Progenitor cell of endocrine pancreas (in vitro differentiated cells): Measurements from ENCODE around the gene TRAF6. TPM values are rescaled to one million over a fixed set of nuclear protein-coding genes. Genes with fewer than 3 reads are reported as not detected.

Source experiments
- DNase-seq: peaks from one replicate; pipeline ENCODE4 v3.0.0; 2021; ENCODE audit warnings: low spot score; ENCODE audit not compliant: unreplicated experiment
- H3K27ac Mint-ChIP-seq: 2 replicates; pipeline ENCODE4 v1.8.0; 2021; ENCODE audit warnings: mild to moderate bottlenecking, moderate library complexity, mixed read lengths
- H3K27me3 Mint-ChIP-seq: 2 replicates; pipeline ENCODE4 v1.8.0; 2021; ENCODE audit warnings: mixed read lengths
- H3K36me3 Mint-ChIP-seq: 2 replicates; pipeline ENCODE4 v1.8.0; 2022; ENCODE audit warnings: mixed read lengths; ENCODE audit not compliant: insufficient read depth
- H3K4me1 Mint-ChIP-seq: 2 replicates; pipeline ENCODE4 v1.8.0; 2021; ENCODE audit warnings: low read depth, mixed read lengths
- H3K4me3 Mint-ChIP-seq: 2 replicates; pipeline ENCODE4 v1.8.0; 2021; ENCODE audit warnings: low read depth, mild to moderate bottlenecking, moderate library complexity, mixed read lengths
- H3K9me3 Mint-ChIP-seq: 2 replicates; pipeline ENCODE4 v1.8.0; 2021; ENCODE audit warnings: low read depth, mixed read lengths
- CTCF ChIP-seq: fragments of 200-600 bp; sonication (generic); IDR thresholded peaks from one replicate; pipeline ENCODE4 v1.5.0; 2021; ENCODE audit warnings: antibody characterized with exemption, mild to moderate bottlenecking; ENCODE audit not compliant: unreplicated experiment
- total RNA-seq: library from RNA; stranded (reverse); gene quantifications from 2 replicates; pipeline ENCODE4 v1.2.1, GENCODE V29; 2021

The TRAF6 gene
- total RNA-seq, 1 donor from 2014 or later, result 15.1 TPM

GRCh38 chr11:36540998-36541397 is 30.9 kb upstream of the TRAF6 start:
- TF ChIP-seq CTCF, result no peak
- no peaks in the 10 kb centered on the region for H3K27me3 Mint-ChIP-seq
- no peaks in the 10 kb centered on the region for H3K4me1 Mint-ChIP-seq
- no peak for DNase-seq
- no peaks in the 10 kb centered on the region for H3K36me3 Mint-ChIP-seq
- no peak overlapping the region for H3K27ac Mint-ChIP-seq
- no peaks in the 10 kb centered on the region for H3K9me3 Mint-ChIP-seq
- no peak overlapping the region for H3K4me3 Mint-ChIP-seq

DNA sequence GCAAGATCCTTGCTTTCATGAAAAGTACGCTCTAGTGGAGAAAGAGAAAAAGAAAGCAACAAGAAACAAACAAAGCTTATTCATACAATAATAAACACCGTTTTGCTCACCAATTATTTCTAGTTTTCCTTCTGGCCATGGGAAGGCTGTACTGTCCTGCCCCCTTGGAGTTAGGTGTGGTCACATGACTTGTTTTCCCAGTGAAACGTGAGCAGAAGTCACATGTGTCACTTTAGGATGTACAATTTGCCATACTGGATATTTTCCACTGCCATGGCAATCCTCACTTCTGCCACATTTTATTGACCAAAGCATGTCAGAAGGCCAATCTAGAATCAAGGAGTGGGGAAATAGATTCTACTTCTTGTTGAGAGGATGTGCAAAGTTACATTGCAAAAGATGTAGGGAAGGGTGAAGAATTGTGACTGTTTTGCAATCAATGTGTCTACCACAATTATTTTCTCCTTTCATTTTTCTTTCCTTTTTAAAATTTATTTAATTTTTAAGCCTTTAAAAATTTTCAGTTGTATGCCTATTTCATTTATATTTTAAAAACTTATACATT is 24.3 kb upstream of the TRAF6 start:
- no peaks in the 10 kb centered on the region for H3K27me3 Mint-ChIP-seq
- H3K36me3 Mint-ChIP-seq, result no peaks in the 10 kb centered on the region
- no peak overlapping the region for H3K4me3 Mint-ChIP-seq

GRCh38 chr11:36532941-36533601 is 23.0 kb upstream of the TRAF6 start:
- Mint-ChIP-seq H3K27ac (no peak overlapping the region), H3K4me3 (no peak overlapping the region), H3K4me1 (no peaks in the 10 kb centered on the region), H3K9me3 (peaks cover 5% of the 10 kb centered on the region), H3K27me3 (no peaks in the 10 kb centered on the region), H3K36me3 (no peaks in the 10 kb centered on the region)
- no peak for TF ChIP-seq CTCF
- no peak for DNase-seq

More for the DNA sequence above, 24.3 kb upstream of the TRAF6 start:
- H3K27ac Mint-ChIP-seq, result no peak overlapping the region
- no peaks in the 10 kb centered on the region for H3K9me3 Mint-ChIP-seq
- DNase-seq, result no peak
- no peak for TF ChIP-seq CTCF
- no peaks in the 10 kb centered on the region for H3K4me1 Mint-ChIP-seq

GRCh38 chr11:36530840-36531239 is 20.8 kb upstream of the TRAF6 start:
- no peak for DNase-seq
- Mint-ChIP-seq H3K4me3 (no peak overlapping the region), H3K9me3 (peaks cover 13% of the 10 kb centered on the region), H3K27ac (no peak overlapping the region), H3K27me3 (no peaks in the 10 kb centered on the region), H3K36me3 (no peaks in the 10 kb centered on the region), H3K4me1 (no peaks in the 10 kb centered on the region)
- TF ChIP-seq CTCF, result no peak

DNA sequence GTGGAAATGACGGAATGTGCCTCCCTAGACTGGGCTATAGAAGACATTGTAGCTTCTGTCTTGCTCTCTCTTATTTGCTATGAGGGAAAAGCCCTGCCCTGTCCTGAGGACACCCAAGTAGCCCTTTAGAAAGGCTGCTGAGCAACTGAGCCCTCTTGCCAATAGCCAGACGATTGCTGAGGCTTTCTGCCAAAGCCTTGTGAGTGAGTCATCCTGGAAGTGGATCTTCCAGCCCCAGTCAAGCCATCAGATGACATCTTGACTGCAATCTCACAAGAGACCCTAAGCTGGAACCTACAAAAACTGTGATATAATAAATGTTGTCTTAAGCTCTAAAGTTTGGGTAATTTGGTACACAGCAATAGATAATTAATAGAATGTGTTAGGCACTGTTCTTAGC is 3.9 kb upstream of the TRAF6 start:
- Mint-ChIP-seq H3K27ac (no peak overlapping the region), H3K4me1 (peaks cover 4% of the 10 kb centered on the region), H3K9me3 (no peaks in the 10 kb centered on the region), H3K4me3 (no peak overlapping the region), H3K27me3 (peaks cover 40% of the 10 kb centered on the region), H3K36me3 (no peaks in the 10 kb centered on the region)
- no peak for DNase-seq
- TF ChIP-seq CTCF, result no peak
